ENCODE results near the gene INSYN2A.

Gene INSYN2A, protein sequence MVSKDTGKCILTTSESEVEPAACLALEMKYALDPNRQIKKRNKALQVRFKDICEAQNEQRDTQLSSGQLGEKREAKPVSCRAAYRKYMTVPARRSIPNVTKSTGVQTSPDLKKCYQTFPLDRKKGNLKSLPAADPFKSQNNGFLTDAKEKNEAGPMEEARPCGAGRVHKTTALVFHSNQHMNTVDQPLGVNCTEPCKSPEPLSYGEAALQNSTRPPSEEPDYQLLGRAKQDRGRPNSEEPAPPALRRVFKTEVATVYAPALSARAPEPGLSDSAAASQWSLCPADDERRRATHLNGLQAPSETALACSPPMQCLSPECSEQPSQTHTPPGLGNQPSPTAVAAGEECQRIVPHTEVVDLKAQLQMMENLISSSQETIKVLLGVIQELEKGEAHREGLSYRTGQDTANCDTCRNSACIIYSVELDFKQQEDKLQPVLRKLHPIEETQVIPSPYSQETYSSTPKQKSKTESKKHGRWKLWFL

DNA sequence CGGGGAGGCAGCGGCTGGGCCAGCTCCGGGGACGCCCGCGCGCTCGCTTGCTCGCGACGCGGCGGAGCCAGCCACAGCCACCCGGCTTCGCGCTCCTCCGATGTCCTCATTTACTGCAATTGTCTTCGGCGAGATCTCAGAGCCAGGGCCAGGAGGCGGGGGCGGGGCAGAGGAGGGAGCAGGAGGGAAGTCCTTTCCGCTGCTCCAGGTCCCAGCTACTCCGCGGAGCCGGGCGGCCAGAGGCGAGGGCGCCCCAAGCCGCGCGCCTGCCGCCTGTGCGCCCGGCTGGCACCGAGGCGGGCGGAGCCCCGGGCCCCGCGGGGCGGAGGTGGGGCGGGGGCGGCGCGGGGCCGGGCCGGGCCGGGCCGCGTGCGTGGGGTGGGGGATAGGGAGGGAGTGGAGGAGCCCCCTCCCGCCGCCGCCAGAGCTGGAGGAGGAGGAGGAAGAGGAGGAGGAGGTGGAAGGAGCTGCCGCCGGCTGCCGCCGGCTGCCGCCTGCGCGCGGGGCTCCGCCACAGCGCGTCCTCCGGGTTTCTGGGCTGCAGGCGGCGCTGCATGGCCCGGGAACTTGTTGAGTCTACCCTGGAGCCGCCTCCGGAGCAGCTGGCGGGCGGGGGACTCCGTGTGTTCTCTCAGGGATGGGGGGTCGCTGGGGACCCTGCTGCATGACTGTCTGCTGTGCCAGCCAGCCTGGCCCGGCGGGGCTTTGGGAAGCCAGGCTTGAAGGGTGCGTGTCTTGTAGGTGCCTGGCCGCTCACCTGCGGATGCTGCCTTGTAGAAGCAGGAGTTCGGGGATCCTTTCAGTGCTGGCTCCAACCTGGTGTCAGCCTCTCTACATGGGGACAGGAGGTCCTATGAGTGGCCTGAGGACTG, at the start of gene INSYN2A:
INSYN2A (minus strand) TSS at position 310 of the 872 bp plus-strand sequence. CDS start 20,196 bp downstream, outside the sequence.
- ATAC-seq (peak; percentile 45), DNase-seq (no peak)
- Mint-ChIP-seq H3K27ac (no peak within 1 kb of the TSS), H3K9me3 (no peaks in the 10 kb centered on the region), H3K4me1 (no peaks in the 10 kb centered on the region), H3K4me3 (no peak within 1 kb of the TSS), H3K27me3 (peaks cover 44% of the 10 kb centered on the region)

DNA sequence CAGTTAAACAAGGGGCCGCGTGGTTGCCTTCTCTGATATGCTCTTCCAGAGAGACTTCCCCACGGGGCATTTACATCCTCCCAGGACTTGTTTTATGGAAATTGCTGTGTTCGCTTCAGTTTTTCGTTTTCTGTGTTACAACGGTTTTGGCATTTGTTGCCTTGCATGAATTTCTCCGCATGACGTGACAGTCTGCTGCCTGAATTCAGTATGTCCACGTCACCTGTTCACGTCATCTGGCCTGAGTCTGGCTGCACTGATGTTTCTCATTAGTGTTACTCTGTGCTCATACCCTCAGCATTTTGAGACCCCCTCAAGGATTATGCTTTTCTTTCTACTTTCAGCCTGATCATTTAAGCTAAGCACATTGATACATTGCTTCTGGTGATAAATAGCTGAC, 49.1 kb upstream of the INSYN2A start:
- Mint-ChIP-seq H3K4me3 (no peak overlapping the region), H3K27me3 (peaks cover 9% of the 10 kb centered on the region), H3K9me3 (no peaks in the 10 kb centered on the region), H3K4me1 (no peaks in the 10 kb centered on the region), H3K27ac (no peak overlapping the region)
- DNase-seq (no peak), ATAC-seq (no peak)

DNA sequence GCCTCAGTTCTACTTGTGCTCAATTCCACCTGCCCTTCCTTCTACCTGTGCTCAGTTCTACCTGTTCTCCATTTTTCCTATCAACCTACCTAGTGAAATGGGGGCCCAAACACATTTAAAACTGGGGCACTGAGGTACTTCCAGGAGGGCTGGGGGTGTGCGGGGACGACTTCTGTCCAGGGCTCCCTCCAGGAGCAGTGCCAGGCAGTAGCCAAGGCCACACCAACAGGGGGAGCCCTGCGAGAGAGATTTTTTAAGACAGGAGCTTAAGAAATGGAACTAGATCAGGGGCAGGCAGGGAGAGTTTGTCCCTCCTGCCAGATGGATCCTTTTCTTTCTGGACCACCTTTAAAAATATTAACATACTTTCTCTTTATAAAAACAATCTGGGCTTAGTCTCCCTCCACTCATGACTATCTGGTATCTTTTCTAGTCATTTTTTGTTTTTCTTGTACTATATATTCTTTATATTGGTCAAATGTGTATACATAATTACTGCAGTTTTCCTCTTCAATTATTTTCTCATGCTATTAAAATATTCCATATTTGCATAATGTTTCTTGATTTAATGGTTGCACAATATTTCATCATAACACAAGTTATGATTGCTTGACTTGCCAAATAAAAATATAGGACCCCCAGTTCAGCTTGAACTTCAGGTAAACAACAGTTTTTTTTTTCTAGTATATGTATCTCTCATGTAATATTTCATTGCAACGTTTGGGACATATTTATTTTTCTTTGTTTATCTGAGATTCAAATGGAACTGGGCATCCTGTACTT, 47.3 kb upstream of the INSYN2A start:
- Mint-ChIP-seq H3K4me3 (no peak overlapping the region), H3K27ac (peak overlapping the region in 1 of 2 donors; percentile 43), H3K4me1 (no peaks in the 10 kb centered on the region), H3K27me3 (peaks cover 9% of the 10 kb centered on the region), H3K9me3 (no peaks in the 10 kb centered on the region)
- ATAC-seq (peak; percentile 52), DNase-seq (peak; percentile 3 to 18)

DNA sequence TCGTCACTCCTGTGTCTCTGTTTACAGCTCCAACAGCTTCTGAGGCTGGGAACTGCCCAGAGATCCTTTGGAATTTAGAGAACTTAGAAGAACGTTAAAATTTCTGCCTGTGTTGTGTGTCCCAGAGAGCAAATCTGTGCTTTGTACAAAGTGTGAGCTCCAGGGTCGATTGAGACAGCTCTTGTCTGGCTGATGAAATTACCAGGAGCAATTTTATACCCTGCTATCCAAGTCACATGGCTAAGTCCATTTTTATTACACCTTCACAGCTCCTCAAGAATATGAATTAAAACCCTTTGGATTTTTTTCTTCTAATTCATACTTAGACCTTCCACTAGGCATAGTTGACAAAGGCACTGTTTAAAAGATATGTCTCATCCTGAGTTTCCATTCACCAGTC, 46.5 kb upstream of the INSYN2A start:
- Mint-ChIP-seq H3K4me3 (no peak overlapping the region), H3K27me3 (peaks cover 9% of the 10 kb centered on the region), H3K4me1 (no peaks in the 10 kb centered on the region), H3K27ac (no peak overlapping the region), H3K9me3 (no peaks in the 10 kb centered on the region)
- DNase-seq = no peak
- no peak for ATAC-seq

DNA sequence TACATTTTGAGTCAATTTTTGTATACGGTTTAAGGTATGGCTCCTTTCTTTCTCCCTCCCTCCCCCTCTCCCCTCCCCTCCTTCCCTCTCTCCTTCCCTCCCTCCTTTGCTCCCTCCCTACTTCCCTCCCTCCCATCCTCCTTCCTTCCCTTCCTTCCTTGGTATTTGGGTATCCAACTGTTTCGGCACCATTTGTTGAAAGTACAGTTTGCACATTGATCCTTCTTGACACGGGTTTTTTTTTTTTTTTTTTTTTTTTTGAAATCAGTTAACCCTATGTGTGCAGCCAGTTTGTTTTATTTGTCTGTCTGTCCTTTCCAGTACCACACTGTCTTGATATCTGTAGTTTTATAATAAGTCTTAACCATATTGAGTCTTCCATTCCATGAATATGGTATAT, 39.9 kb upstream of the INSYN2A start:
- H3K27ac Mint-ChIP-seq = no peak overlapping the region
- no peaks in the 10 kb centered on the region for H3K4me1 Mint-ChIP-seq
- ATAC-seq (no peak), DNase-seq (no peak)
- H3K9me3 Mint-ChIP-seq = no peaks in the 10 kb centered on the region
- H3K27me3 Mint-ChIP-seq = no peaks in the 10 kb centered on the region
- H3K4me3 Mint-ChIP-seq = no peak overlapping the region

DNA sequence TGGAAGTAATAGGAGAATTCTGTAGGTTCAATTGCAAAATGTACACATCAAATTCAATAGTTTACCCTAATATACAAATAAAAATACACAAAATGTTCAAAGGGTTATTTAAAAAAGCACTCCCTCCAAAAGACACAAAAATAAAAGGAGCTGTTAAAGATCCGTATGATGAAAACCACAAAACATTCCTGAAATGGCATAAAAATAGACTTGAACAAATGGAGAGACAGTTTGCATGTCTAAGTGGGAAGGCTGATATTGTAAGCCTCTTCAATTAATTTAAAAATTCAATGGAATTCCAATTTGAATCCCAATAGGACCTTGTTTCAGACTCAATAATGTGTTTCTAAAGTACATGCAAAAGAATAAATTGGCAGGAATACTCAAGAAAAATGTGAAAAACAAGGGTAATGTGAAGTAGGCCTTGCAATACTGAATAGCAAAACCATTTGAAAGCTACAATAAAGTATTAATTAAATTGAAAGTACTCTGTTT, 38.0 kb upstream of the INSYN2A start:
- Mint-ChIP-seq H3K4me1 (no peaks in the 10 kb centered on the region), H3K27me3 (no peaks in the 10 kb centered on the region), H3K9me3 (no peaks in the 10 kb centered on the region), H3K4me3 (no peak overlapping the region), H3K27ac (no peak overlapping the region)
- DNase-seq (no peak), ATAC-seq (no peak)

DNA sequence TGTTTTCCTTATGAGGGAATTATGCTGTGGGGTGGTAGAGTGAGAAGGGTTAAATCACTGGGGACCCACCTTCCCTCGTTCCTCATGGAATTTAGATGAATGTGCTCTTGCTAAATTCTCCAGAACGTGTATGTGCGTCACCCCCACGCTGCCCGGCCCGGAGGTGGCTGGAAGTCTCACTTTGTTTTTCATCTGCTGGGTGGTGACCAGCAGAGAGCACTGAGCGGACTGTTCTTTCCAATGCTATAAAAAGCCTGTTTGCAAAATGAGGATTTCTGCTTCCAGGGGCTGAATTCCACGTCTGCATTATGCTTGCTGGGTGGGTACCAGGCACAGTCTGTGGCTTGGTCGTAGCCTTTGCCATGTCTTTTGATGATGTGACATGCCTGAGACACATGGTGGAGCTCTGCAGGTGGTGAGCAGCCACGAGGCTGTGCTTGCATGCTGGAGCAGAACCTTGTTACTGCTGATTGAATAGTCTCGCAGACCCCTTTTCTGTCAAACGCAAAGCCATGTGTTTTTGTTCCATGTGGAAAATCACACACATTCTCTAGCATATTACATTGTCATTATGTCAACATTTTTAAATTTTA, 31.9 kb upstream of the INSYN2A start:
- Mint-ChIP-seq H3K9me3 (no peaks in the 10 kb centered on the region), H3K27me3 (no peaks in the 10 kb centered on the region), H3K4me1 (no peaks in the 10 kb centered on the region), H3K4me3 (no peak overlapping the region), H3K27ac (no peak overlapping the region)
- no peak for ATAC-seq
- no peak for DNase-seq

DNA sequence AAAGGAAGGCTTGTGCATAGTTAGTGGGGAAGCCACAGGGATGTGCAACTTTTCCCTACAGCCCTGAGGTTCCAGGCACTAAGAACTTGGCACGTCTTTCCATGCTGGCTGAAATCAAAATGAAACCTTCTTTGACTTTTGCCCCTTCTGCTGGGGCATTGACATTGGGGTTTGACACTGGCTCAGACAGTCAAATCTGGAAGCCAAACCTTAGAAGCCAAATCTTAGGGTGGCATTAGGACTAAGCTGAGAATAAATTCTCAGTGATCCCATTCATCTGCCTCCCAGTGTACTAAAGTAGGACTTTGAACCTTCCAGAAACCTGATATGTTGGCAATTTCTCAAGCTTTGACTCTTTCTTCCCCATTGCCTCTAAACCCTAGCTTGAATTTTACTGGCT, 31.3 kb upstream of the INSYN2A start:
- ATAC-seq = no peak
- DNase-seq = no peak
- H3K4me3 Mint-ChIP-seq = no peak overlapping the region
- H3K27me3 Mint-ChIP-seq = no peaks in the 10 kb centered on the region
- H3K27ac Mint-ChIP-seq = no peak overlapping the region
- no peaks in the 10 kb centered on the region for H3K4me1 Mint-ChIP-seq
- no peaks in the 10 kb centered on the region for H3K9me3 Mint-ChIP-seq

DNA sequence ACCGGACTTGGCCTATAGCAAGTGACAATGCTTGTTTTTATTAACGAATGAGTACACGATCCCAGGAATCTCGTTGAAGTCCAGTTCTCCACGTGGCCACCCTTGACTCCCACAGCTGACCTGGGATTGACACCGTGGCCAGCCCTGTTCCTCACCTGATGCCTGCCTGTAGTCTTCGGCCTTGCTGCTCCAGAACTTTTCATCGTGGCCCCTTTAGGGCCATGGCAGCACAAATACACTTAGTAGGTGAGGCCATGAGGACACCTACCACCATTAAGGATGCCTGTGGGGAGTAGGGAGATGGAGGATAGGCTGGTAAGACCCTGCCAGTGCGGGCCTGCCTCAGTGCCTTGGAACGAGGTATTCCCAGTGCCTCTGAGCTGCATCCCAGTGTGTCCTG, 30.6 kb upstream of the INSYN2A start:
- no peak overlapping the region for H3K4me3 Mint-ChIP-seq
- no peaks in the 10 kb centered on the region for H3K9me3 Mint-ChIP-seq
- H3K4me1 Mint-ChIP-seq = no peaks in the 10 kb centered on the region
- H3K27me3 Mint-ChIP-seq = no peaks in the 10 kb centered on the region
- DNase-seq = no peak
- peak; percentile 18 for ATAC-seq
- no peak overlapping the region for H3K27ac Mint-ChIP-seq

DNA sequence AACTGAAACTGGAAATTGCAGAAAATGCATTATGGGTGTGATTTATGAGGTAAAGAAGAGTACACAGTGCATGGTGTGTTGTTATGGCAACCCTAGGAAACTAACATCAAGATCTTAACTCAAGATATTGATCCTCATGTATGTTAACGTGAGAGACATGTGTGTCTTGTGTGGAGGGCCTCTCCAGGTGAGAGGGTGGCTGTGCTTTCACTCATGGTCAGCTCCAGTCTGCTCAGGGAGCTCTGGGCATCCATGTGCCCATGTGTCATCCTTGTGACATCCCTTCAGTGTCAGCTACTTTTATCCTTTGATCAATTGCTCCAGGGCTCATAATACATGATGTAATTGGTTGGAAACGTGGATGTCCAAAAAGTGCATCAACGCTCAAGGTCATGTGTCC, 24.9 kb upstream of the INSYN2A start:
- no peak overlapping the region for H3K4me3 Mint-ChIP-seq
- no peak for ATAC-seq
- DNase-seq = no peak
- H3K4me1 Mint-ChIP-seq = no peaks in the 10 kb centered on the region
- H3K9me3 Mint-ChIP-seq = no peaks in the 10 kb centered on the region
- no peak overlapping the region for H3K27ac Mint-ChIP-seq
- no peaks in the 10 kb centered on the region for H3K27me3 Mint-ChIP-seq

DNA sequence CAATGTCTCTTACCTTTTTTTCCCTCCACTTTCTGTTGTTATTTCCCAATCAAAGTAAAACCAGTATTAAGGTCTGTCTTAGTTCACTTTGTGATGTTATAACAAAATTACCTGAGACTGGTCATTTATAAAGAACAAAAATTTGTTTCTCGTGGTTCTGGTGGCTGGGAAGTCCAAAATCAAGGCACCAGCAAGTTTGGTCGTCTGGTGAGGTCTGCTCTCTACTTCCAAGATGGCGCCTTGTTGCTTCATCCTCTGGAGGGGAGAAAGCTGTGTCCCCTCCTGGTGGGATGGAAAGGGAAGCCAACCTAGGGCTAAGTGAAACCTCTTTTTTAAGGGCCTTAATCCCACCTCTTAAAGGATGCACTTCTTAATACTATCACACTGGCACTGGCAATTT, 22.3 kb upstream of the INSYN2A start:
- Mint-ChIP-seq H3K27ac (no peak overlapping the region), H3K27me3 (no peaks in the 10 kb centered on the region), H3K9me3 (no peaks in the 10 kb centered on the region), H3K4me1 (no peaks in the 10 kb centered on the region), H3K4me3 (no peak overlapping the region)
- ATAC-seq (no peak), DNase-seq (no peak)

DNA sequence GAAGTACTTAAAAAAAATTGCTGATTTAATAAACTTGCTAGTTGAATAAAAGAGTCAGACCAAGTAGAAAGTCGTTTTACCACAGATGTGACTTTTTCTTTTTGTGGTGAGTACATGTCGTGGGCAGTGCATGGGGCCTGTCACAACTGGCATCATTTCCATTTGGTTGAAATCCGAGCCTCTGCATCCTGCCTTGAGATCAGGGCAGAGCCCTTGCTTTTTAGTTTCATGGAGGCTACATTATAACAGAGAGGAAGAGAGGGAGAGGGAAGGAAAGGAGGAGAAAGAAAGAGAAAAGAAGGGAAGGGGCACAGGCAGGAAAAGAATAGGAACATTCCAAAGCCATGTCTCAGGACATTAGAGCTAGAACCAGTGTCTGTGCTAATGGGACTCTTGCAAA, 20.4 kb upstream of the INSYN2A start:
- DNase-seq (no peak), ATAC-seq (no peak)
- H3K27me3 Mint-ChIP-seq = no peaks in the 10 kb centered on the region
- no peak overlapping the region for H3K4me3 Mint-ChIP-seq
- H3K27ac Mint-ChIP-seq = no peak overlapping the region
- no peaks in the 10 kb centered on the region for H3K4me1 Mint-ChIP-seq
- no peaks in the 10 kb centered on the region for H3K9me3 Mint-ChIP-seq

DNA sequence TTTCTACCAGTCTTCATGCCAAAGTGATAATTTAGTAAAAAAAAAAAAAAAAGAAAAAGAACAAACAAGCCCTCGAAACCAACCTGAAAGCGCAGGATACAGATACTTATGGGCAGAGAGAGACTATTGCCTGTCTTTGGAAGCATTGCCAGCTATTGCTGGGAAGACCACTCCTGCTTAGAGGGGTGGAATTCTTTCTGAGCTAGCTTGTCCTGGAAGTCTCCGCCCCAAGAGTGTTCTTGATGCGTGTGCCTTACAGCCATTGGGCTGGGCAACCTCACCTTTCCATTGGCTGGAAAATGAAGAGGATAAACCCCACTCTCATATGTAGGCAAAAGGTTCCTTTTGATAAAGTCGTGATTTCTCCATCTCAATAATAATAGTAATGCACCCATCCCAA, 19.9 kb upstream of the INSYN2A start:
- Mint-ChIP-seq H3K4me3 (no peak overlapping the region), H3K4me1 (no peaks in the 10 kb centered on the region)

DNA sequence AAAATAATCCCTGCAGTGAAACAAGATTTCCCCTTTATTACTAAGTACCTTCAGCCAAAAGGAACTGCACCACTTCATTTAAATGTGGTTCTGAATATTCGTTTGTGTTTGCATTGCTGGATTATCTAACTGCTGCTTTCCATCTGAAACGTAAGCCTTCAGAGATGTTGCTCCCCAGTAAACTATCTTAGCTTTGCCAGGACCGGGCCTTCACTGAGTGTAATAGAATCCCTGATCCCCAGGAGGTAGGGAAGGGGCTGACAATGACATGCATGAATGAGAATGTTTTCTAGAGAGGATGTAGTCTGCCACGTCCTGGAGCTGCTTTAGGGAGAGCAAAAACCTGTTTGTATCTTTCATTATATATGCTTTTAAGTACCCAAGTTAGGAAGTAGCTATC, 19.5 kb upstream of the INSYN2A start:
- DNase-seq = no peak

More for the DNA sequence above, 19.9 kb upstream of the INSYN2A start:
- DNase-seq = no peak
- Mint-ChIP-seq H3K27me3 (no peaks in the 10 kb centered on the region), H3K9me3 (no peaks in the 10 kb centered on the region), H3K27ac (no peak overlapping the region)
- ATAC-seq = no peak

DNA sequence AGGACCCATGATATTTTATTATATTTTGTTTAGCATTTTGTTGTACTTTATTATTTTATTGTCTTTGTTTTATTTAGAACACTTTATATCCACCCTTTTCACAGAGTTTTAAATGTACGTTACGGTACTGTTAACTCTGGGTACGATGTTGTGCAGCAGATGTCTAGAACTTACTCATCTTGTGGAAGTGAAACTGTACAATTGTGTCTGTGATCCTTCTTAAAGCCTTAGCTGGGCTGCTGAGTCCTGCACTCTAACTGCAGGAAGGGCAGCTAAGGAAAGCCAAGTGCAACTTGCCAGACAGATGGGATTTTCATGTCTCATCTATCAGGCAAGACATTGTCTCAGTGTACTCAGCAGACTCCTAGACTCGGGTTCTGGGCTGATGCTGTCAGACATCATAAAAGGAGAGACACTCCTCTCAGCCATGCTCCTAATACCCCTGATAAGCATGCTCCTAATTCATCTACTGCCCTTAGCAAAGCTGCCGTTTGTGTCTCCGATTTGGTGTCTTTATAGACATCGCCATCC, 14.6 kb upstream of the INSYN2A start:
- no peak overlapping the region for H3K4me3 Mint-ChIP-seq
- no peaks in the 10 kb centered on the region for H3K9me3 Mint-ChIP-seq
- no peak for DNase-seq
- H3K27ac Mint-ChIP-seq = no peak overlapping the region
- no peaks in the 10 kb centered on the region for H3K27me3 Mint-ChIP-seq
- no peak for ATAC-seq
- no peaks in the 10 kb centered on the region for H3K4me1 Mint-ChIP-seq

More for the DNA sequence above, 19.5 kb upstream of the INSYN2A start:
- H3K4me3 Mint-ChIP-seq = no peak overlapping the region
- no peak overlapping the region for H3K27ac Mint-ChIP-seq
- no peaks in the 10 kb centered on the region for H3K27me3 Mint-ChIP-seq
- H3K9me3 Mint-ChIP-seq = no peaks in the 10 kb centered on the region
- no peak for ATAC-seq
- no peaks in the 10 kb centered on the region for H3K4me1 Mint-ChIP-seq
